Activated CD4-positive, alpha-beta T cell treated with anti-CD3 and anti-CD28 coated beads, Interleukin-2, amount 10 ng/mL, durations not matched to agents 24 days and 14 days (primary cell): ENCODE measurements around the gene HEATR1. TPM values are rescaled to one million over a fixed set of nuclear protein-coding genes. Genes with fewer than 3 reads are reported as not detected.
"Not testable (repeated sequence)": the region's sequence is repeated elsewhere in the genome, so short reads cannot be mapped to it uniquely, and the experiment has no call there.

ENCODE experiments used
- DNase-seq: peaks from one replicate; pipeline ENCODE4 v3.0.0; 2022
- H3K27ac Mint-ChIP-seq: one replicate; pipeline ENCODE4 v1.8.0; 2022; ENCODE audit warnings: mild to moderate bottlenecking, mixed read lengths
- H3K27me3 Mint-ChIP-seq: one replicate; pipeline ENCODE4 v1.8.0; 2022; ENCODE audit warnings: mixed read lengths
- H3K36me3 Mint-ChIP-seq: one replicate; pipeline ENCODE4 v1.8.0; 2022; ENCODE audit warnings: low read depth, mild to moderate bottlenecking, mixed read lengths
- H3K4me1 Mint-ChIP-seq: one replicate; pipeline ENCODE4 v1.8.0; 2021; ENCODE audit warnings: mixed read lengths
- H3K4me3 Mint-ChIP-seq: one replicate; pipeline ENCODE4 v1.8.0; 2022; ENCODE audit warnings: mild to moderate bottlenecking, moderate library complexity, mixed read lengths
- H3K9me3 Mint-ChIP-seq: one replicate; pipeline ENCODE4 v1.8.0; 2021; ENCODE audit warnings: mixed read lengths
- intact Hi-C: fragments of 100-400 bp; cut with micrococcal nuclease; formaldehyde crosslinking; loops from one replicate; pipeline ENCODE4 v1.15.1; 2023
- total RNA-seq: library from RNA; stranded (reverse); gene quantifications from 2 replicates; pipeline ENCODE4 v1.2.3, GENCODE V29; 2022

Gene HEATR1
- total RNA-seq, 1 donor from 2014 or later, result 91.8 TPM

- peaks cover 14% of the 10 kb centered on the region for H3K27me3 Mint-ChIP-seq
- no peak overlapping the region for H3K27ac Mint-ChIP-seq
- H3K9me3 Mint-ChIP-seq, result no peaks in the 10 kb centered on the region
- no peak overlapping the region for H3K4me3 Mint-ChIP-seq
- DNase-seq, result no peak
- intact Hi-C loops, result no loop called here
- peaks cover 22% of the 10 kb centered on the region for H3K4me1 Mint-ChIP-seq
- H3K36me3 Mint-ChIP-seq, result no peaks in the 10 kb centered on the region
Measured at GRCh38 chr1:236507022-236507700, 97.2 kb downstream of the HEATR1 start.

DNA sequence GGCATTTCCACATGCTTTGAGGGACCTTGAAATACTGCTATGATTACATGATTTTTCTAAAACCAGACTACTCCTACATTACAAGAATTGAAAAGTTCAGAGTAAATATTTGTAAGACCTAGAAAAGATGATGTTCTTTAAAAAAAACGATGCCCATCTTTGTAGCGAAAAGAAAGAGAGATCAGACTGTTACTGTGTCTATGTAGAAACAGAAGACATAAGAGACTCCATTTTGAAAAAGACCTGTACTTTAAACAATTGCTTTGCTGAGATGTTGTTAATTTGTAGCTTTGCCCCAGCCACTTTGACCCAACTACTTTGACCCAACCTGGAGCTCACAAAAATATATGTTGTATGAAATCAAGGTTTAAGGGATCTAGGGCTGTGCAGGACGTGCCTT, 100.0 kb downstream of the HEATR1 start:
- DNase-seq, H3K27ac Mint-ChIP-seq, H3K27me3 Mint-ChIP-seq, H3K9me3 Mint-ChIP-seq, H3K4me3 Mint-ChIP-seq, H3K36me3 Mint-ChIP-seq, intact Hi-C loops: not testable (repeated sequence)
- H3K4me1 Mint-ChIP-seq, result peaks cover 16% of the 10 kb centered on the region

- DNase-seq, result peak; percentile 61
Measured at GRCh38 chr1:236502972-236503639, 101.2 kb downstream of the HEATR1 start.

DNA sequence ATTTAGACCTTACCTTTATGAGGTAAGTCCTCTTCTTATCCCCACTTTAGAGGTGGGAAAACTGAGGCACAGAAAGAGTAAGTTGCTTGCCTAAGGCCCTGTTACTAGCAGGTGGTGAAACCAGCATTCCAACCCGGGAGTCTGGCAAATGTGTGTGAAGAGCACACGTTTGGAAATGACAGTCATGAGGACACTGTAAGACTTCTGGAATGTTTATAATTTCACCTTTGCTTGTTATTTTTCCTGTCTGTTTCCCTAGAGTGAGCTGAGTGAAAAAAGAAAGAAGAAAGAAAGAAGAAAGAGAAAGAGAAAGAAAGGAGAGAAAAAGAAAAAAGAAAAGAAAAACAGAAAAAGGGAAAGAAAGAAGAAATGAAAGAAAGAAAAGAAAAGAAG, 101.7 kb downstream of the HEATR1 start:
- intact Hi-C loops, result no loop called here
- peak overlapping the region; percentile 73 for H3K27ac Mint-ChIP-seq
- H3K4me1 Mint-ChIP-seq, result peaks cover 10% of the 10 kb centered on the region

More at GRCh38 chr1:236502972-236503639, 101.2 kb downstream of the HEATR1 start:
- peak overlapping the region; percentile 73 for H3K27ac Mint-ChIP-seq
- peaks cover 10% of the 10 kb centered on the region for H3K4me1 Mint-ChIP-seq
- H3K9me3 Mint-ChIP-seq, result no peaks in the 10 kb centered on the region
- peak overlapping the region; percentile 66 for H3K4me3 Mint-ChIP-seq
- intact Hi-C loops, result no loop called here
- H3K27me3 Mint-ChIP-seq, result peaks cover 2% of the 10 kb centered on the region
- no peaks in the 10 kb centered on the region for H3K36me3 Mint-ChIP-seq

GRCh38 chr1:236501093-236501492, 103.2 kb downstream of the HEATR1 start:
- DNase-seq, result no peak
- peaks cover 10% of the 10 kb centered on the region for H3K4me1 Mint-ChIP-seq
- peaks cover 2% of the 10 kb centered on the region for H3K27me3 Mint-ChIP-seq
- no peaks in the 10 kb centered on the region for H3K36me3 Mint-ChIP-seq
- intact Hi-C loops, result no loop called here
- no peak overlapping the region for H3K4me3 Mint-ChIP-seq
- H3K27ac Mint-ChIP-seq, result no peak overlapping the region
- H3K9me3 Mint-ChIP-seq, result no peaks in the 10 kb centered on the region

More for the DNA sequence above, 101.7 kb downstream of the HEATR1 start:
- no peaks in the 10 kb centered on the region for H3K9me3 Mint-ChIP-seq
- H3K36me3 Mint-ChIP-seq, result no peaks in the 10 kb centered on the region
- H3K4me3 Mint-ChIP-seq, result peak overlapping the region; percentile 66
- peaks cover 2% of the 10 kb centered on the region for H3K27me3 Mint-ChIP-seq
- no peak for DNase-seq

Other genes starting within 250 kb of the HEATR1 start
- 32.0 and 32.6 TPM in 2 replicates for gene EDARADD, start 210.2 kb downstream of the HEATR1 start, total RNA-seq
- gene LGALS8, start 80.5 kb downstream of the HEATR1 start, total RNA-seq, result 68.9 and 71.9 TPM in 2 replicates
- gene ACTN2, start 82.0 kb upstream of the HEATR1 start, total RNA-seq, result 0.40 and 0.44 TPM in 2 replicates
- gene MTR, start 190.8 kb upstream of the HEATR1 start, total RNA-seq, result 50.7 and 51.8 TPM in 2 replicates